Omental fat pad (tissue), 4 donors: Measurements from ENCODE around the gene JPH3. TPM values are rescaled to one million over a fixed set of nuclear protein-coding genes. Genes with fewer than 3 reads are reported as not detected.

Experiments used
- ATAC-seq: fragments of 150-250 bp; one replicate; pipeline ENCODE4 v1.9.1; 2016; ENCODE audit warnings: mild to moderate bottlenecking, moderate library complexity; ENCODE audit not compliant: low FRiP score
- DNase-seq: peaks from one replicate; pipeline ENCODE4 v3.0.0-alpha.2; 2019; ENCODE audit warnings: low spot score
- CTCF ChIP-seq, 3 donors: fragments of 450-650 bp; IDR thresholded peaks; one replicate each; pipeline ENCODE4 v1.5.1; 2016 to 2017; ENCODE audit warnings: antibody characterized with exemption in 3 of 3, mild to moderate bottlenecking in 3 of 3, moderate library complexity in 2 of 3
- total RNA-seq, 4 donors: library from RNA; depleted of rRNA; stranded (reverse); fragments of >200 nt; gene quantifications; one replicate each; pipeline ENCODE4 v1.1.0, GENCODE V29; 2016

The JPH3 gene
- total RNA-seq, 4 donors from 2014 or later = 0.32 TPM; not detected in 3

GRCh38 chr16:87559945-87560344 lies 42.4 kb upstream of the JPH3 start:
- DNase-seq (no peak), ATAC-seq (no peak)
- no peak for TF ChIP-seq CTCF (IDR thresholded peaks at IDR 0.05)

DNA sequence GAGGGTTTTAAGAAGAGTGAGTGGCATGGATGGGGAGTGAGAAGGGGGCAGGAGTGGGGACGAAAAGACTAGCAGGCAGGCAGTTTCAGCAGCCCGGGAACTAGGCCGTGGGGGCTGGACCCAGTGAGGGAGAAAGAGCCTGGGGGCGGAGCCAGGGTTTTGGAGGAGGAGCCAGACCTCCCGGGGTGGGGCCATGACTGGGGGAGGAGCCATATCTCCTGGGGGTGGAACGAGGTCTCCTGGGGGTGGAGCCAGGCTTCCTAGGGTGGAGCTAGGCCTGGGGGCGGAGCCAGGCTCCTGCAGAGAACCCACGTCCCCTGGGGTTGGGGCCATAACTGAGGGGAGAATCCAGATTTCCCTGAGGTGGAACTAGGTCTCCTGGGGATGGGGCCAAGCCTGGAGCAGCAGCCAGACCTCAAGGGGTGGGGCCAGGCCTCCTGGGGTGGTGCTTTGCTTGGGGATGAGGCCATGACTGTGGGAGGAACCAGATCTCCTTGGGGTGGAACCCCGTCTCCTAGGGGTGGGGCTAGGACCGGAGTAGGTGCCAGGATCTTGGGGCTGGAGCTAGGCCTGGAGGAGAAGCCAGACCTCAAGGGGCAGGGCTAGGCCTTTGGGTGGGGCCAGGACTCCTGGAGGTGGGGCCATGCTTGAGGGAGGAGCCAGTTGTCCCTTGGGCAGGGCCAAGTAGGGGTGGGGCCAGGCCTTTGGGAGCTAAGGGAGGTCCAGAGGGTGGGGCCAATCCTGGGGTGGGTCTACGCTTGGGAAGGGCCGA lies 41.7 kb upstream of the JPH3 start:
- no peak for DNase-seq
- TF ChIP-seq CTCF (IDR thresholded peaks at IDR 0.05) = no peak
- no peak for ATAC-seq

DNA sequence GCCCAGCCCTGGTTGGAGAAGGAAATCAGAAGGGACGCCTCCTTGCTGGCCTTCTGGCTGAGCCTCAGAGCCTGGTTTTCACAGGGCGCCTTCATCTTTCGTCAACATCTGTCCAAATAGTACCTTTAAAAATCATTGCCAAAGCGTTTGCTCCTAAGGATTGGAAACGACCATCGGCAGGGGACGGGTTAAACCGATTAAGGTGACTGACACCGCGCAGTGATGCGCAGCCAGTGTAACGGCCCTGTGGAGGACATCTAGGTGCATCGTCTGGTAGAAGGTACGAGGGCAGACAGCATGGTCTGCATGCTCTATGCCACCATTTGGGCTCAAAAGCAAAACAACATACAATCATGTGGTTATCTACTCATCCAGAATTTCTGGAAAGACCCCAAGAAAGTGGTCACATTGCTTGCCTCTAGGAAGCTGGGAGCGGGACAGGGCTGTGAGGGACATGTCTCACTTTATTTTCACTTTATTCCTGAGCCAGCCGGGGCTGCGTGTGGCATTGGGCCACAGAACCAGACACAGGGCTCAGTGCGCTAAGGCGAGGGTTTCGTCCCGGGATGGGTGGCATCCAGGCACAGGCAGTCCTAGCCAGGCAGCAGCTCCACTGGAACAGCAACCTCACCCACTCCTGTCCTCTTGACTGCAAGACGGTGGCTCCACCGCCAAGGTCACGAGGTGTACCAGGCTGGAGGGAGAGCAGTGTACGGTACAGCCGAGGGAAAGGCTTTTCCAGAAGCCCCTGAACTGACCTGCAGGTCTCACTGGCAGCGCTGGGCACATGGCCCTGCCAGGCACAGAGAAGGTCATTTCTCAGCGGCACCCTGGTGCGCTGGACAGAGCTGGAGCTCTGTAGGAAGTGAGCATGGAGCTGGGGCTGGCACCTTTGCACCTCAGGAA lies 40.9 kb upstream of the JPH3 start:
- ATAC-seq (no peak), DNase-seq (no peak)
- TF ChIP-seq CTCF (IDR thresholded peaks at IDR 0.05) = no peak

- no peak for TF ChIP-seq CTCF (IDR thresholded peaks at IDR 0.05)
- ATAC-seq = no peak
These were observed 40.1 kb upstream of the JPH3 start for GRCh38 chr16:87562201-87562600.

GRCh38 chr16:87563022-87563421 lies 39.3 kb upstream of the JPH3 start:
- ATAC-seq (no peak), DNase-seq (no peak)
- no peak for TF ChIP-seq CTCF (IDR thresholded peaks at IDR 0.05)

More at GRCh38 chr16:87562201-87562600, 40.1 kb upstream of the JPH3 start:
- no peak for DNase-seq

GRCh38 chr16:87563714-87564523 lies 38.4 kb upstream of the JPH3 start:
- no peak for TF ChIP-seq CTCF (IDR thresholded peaks at IDR 0.05)
- ATAC-seq (no peak), DNase-seq (no peak)
